Gastrocnemius medialis (tissue), 4 donors: ENCODE measurements around the gene FDXACB1.

Experiments
- POLR2A ChIP-seq, 2 donors: fragments of 450-650 bp; IDR thresholded peaks; one replicate each; pipeline ENCODE4 v1.6.1; 2017; ENCODE audit warnings: antibody characterized with exemption in 2 of 2, mild to moderate bottlenecking in 2 of 2, moderate library complexity in 2 of 2
- TF ChIP-seq, protein P1 (sequence below), 5 experiments: fragments of 450-650 bp in 3 of 5; fragments of 200-600 bp in 2 of 5; sonication (generic) in 2 of 5; IDR thresholded peaks in 4 of 5; conservative IDR thresholded peaks in 1 of 5; 1 replicate in 4 of 5; 2 replicates in 1 of 5; pipeline ENCODE4 v1.5.1; 2016 to 2019; ENCODE audit warnings: antibody characterized with exemption in 5 of 5, mild to moderate bottlenecking in 3 of 5, moderate library complexity in 3 of 5

DNA sequence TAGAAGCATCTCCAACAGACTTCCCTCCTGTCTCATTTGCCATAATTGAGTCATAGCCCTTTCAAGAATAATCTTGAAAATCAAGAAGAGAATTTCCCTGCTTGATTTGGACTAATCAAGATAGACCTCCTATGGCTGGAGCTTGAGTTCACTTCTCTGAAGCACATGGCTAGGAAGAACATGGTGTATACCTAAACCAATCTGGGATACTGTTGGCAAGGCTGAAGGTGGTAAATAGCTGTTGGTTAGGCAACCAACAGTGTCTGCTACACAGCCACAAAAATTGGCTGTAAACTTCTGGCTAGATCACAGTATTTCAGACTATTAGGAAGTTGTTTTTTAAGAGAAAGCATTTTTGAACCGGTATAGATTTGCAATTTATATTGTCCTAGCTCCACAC, 27.7 kb upstream of the FDXACB1 start:
- TF ChIP-seq, protein P1, sequence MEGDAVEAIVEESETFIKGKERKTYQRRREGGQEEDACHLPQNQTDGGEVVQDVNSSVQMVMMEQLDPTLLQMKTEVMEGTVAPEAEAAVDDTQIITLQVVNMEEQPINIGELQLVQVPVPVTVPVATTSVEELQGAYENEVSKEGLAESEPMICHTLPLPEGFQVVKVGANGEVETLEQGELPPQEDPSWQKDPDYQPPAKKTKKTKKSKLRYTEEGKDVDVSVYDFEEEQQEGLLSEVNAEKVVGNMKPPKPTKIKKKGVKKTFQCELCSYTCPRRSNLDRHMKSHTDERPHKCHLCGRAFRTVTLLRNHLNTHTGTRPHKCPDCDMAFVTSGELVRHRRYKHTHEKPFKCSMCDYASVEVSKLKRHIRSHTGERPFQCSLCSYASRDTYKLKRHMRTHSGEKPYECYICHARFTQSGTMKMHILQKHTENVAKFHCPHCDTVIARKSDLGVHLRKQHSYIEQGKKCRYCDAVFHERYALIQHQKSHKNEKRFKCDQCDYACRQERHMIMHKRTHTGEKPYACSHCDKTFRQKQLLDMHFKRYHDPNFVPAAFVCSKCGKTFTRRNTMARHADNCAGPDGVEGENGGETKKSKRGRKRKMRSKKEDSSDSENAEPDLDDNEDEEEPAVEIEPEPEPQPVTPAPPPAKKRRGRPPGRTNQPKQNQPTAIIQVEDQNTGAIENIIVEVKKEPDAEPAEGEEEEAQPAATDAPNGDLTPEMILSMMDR (IDR thresholded peaks at IDR 0.05 in 4 of 5, conservative IDR thresholded peaks at IDR 0.05 in 1 of 5), result no peak
- TF ChIP-seq POLR2A (IDR thresholded peaks at IDR 0.05), result no peak
